Esophagus muscularis mucosa (tissue), 4 donors: Measurements from ENCODE around the gene HNRNPLL. TPM values are rescaled to one million over a fixed set of nuclear protein-coding genes. Genes with fewer than 3 reads are reported as not detected.

Source experiments
- DNase-seq: peaks from one replicate; pipeline ENCODE4 v3.0.0-alpha.2; 2017; ENCODE audit errors: extremely low spot score
- H3K27ac ChIP-seq, 4 donors: fragments of 200-600 bp; sonication (generic); replicated peaks in 1 of 4; 1 replicate in 3 of 4; 2 replicates in 1 of 4; pipeline ENCODE4 v1.5.1; 2016 to 2019; ENCODE audit warnings: mild to moderate bottlenecking in 1 of 4
- H3K27me3 ChIP-seq, 4 donors: fragments of 200-600 bp; sonication (generic); one replicate each; pipeline versions ENCODE4 v1.5.1 to v1.6.0; 2016 to 2019
- H3K36me3 ChIP-seq, 4 donors: fragments of 200-600 bp; sonication (generic); one replicate each; pipeline ENCODE4 v1.5.1; 2016 to 2019
- H3K4me1 ChIP-seq, 4 donors: fragments of 200-600 bp; sonication (generic); one replicate each; pipeline ENCODE4 v1.5.1; 2016 to 2019
- H3K4me3 ChIP-seq, 4 donors: fragments of 200-600 bp; sonication (generic); 1 replicate in 2 of 4; 2 replicates in 2 of 4; pipeline ENCODE4 v1.5.1; 2016 to 2019; ENCODE audit warnings: mild to moderate bottlenecking in 4 of 4, moderate library complexity in 1 of 4
- H3K9me3 ChIP-seq, 4 donors: fragments of 200-600 bp; sonication (generic); 1 replicate in 3 of 4; 2 replicates in 1 of 4; pipeline ENCODE4 v1.5.1; 2016 to 2019
- EP300 ChIP-seq: sonication (generic); formaldehyde crosslinking; IDR thresholded peaks from one replicate; pipeline ENCODE4 v1.6.1; 2017; ENCODE audit warnings: antibody characterized with exemption
- POLR2A ChIP-seq: fragments of 450-650 bp; IDR thresholded peaks from one replicate; pipeline ENCODE4 v1.6.1; 2017; ENCODE audit warnings: antibody characterized with exemption, moderate library complexity, mild to moderate bottlenecking, low read depth
- POLR2AphosphoS5 ChIP-seq, 2 donors: sonication (generic); formaldehyde crosslinking; IDR thresholded peaks; one replicate each; pipeline ENCODE4 v1.6.1; 2017; ENCODE audit warnings: antibody characterized with exemption in 2 of 2
- WGBS: methylation state at CpG from one replicate; pipeline ENCODE4 v1.1.5; 2018; 5-methylcytosine and 5-hydroxymethylcytosine counted together
- intact Hi-C: fragments of 100-400 bp; cut with DNase I; formaldehyde crosslinking; loops from one replicate; pipeline ENCODE4 v1.15.1; 2023
- total RNA-seq, 4 donors: library from RNA; depleted of rRNA; stranded (reverse); fragments of >200 nt; gene quantifications; one replicate each; pipeline versions ENCODE4 v1.1.0 to v1.2.1, GENCODE V29; 2016
- TF ChIP-seq, protein P1 (sequence below), 3 experiments: fragments of 200-600 bp in 2 of 3; fragments of 450-650 bp in 1 of 3; sonication (generic) in 2 of 3; IDR thresholded peaks; one replicate each; pipeline ENCODE4 v1.5.1; 2017 to 2019; ENCODE audit warnings: antibody characterized with exemption in 3 of 3, mild to moderate bottlenecking in 2 of 3, moderate library complexity in 1 of 3

HNRNPLL gene
- total RNA-seq, 4 donors from 2014 or later = 50.2 to 61.5 (median 54.0) TPM

DNA sequence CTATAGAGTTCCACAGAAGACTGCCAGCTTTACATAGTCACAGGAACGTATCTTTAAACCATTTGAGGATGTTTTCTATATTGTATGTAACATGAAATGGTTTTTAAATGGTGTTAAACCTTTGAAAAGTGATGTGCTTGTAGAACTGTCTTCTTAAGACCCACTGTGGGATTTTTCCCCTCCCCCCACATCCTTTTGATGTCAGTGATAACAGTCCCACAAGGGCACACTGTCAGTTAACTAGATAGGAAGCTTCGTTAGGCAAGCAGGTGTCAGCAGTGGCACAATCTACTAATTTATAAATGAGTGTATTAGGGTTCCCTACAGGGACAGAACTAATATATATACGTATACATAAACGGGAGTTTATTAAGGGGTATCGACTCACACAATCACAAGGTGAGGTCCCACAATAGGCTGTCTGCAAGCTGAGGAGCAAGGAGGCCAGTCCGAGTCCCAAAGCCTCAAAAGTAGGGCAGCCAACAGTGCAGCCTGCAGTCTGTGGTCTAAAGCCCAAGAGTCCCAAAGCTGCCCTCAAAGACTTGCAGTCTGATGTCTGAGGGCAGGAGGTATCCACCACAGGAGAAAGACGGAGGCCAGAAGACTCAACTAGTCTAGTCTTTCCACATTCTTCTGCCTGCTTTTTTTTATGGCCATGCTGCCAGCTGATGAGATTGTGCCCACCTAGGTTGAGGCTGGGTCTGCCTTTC is 23.8 kb upstream of the HNRNPLL start:
- H3K4me1 ChIP-seq = no peaks in the 10 kb centered on the region
- no peaks in the 10 kb centered on the region for H3K36me3 ChIP-seq
- no peaks in the 10 kb centered on the region for H3K27me3 ChIP-seq
- no peak overlapping the region for H3K4me3 ChIP-seq
- intact Hi-C loops = no loop called here
- no peak overlapping the region for H3K27ac ChIP-seq
- WGBS = 79% methylated on average over 7 of the region's 7 CpGs
- no peak for DNase-seq
- TF ChIP-seq, protein P1, sequence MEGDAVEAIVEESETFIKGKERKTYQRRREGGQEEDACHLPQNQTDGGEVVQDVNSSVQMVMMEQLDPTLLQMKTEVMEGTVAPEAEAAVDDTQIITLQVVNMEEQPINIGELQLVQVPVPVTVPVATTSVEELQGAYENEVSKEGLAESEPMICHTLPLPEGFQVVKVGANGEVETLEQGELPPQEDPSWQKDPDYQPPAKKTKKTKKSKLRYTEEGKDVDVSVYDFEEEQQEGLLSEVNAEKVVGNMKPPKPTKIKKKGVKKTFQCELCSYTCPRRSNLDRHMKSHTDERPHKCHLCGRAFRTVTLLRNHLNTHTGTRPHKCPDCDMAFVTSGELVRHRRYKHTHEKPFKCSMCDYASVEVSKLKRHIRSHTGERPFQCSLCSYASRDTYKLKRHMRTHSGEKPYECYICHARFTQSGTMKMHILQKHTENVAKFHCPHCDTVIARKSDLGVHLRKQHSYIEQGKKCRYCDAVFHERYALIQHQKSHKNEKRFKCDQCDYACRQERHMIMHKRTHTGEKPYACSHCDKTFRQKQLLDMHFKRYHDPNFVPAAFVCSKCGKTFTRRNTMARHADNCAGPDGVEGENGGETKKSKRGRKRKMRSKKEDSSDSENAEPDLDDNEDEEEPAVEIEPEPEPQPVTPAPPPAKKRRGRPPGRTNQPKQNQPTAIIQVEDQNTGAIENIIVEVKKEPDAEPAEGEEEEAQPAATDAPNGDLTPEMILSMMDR (IDR thresholded peaks at IDR 0.05) = no peak
- TF ChIP-seq POLR2A (no peak), EP300 (no peak), POLR2AphosphoS5 (IDR thresholded peaks at IDR 0.05) (no peak)
- peaks cover 0 to 6% (median 2%) of the 10 kb centered on the region in 4 donors for H3K9me3 ChIP-seq

DNA sequence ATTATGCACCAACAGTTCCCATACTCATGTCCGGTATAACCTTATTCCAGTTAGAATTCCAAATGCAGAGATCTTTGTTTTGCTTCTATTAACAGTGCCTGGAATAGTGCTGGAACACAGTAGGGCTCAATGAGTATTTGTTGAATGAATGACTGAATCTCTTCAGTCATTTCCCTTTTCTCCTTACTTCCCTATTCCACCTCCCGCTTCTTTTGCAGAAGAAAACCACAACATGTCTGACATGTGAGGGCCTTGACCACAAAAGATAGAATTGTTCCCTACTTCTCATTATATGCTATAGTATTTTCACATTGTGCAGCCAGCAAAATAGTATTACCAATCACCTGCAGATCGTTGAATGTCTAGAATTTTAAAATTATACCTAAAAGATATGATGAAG is 19.5 kb upstream of the HNRNPLL start:
- Histone ChIP-seq H3K4me3 (no peak overlapping the region), H3K36me3 (no peaks in the 10 kb centered on the region), H3K27ac (no peak overlapping the region), H3K9me3 (no peaks in the 10 kb centered on the region), H3K4me1 (peaks cover 11 to 17% (median 14%) of the 10 kb centered on the region in 4 donors), H3K27me3 (no peaks in the 10 kb centered on the region)
- TF ChIP-seq POLR2AphosphoS5 (IDR thresholded peaks at IDR 0.05) (no peak), POLR2A (no peak), EP300 (no peak)
- TF ChIP-seq, protein P1 (IDR thresholded peaks at IDR 0.05) = no peak
- no peak for DNase-seq
- intact Hi-C loops = no loop called here
- 85% methylated on average over 3 of the region's 3 CpGs for WGBS

DNA sequence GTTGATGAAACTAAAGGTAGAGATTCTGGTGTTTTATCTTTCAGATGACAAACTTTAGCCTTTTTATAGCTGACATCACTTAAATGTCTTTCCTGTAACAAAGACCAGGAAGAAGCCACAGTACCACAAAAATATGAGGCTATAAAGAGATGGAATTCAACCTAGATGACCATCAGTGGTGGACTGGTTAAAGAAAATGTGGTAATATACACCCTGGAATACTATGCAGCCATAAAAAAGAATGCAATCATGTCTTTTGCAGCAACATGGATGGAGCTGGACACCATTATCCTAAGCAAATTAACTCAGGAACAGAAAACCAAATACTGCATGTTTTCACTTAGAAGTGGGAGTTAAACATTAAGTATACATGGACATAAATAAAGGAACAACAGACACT is 18.3 kb upstream of the HNRNPLL start:
- TF ChIP-seq, protein P1 (IDR thresholded peaks at IDR 0.05) = no peak
- TF ChIP-seq EP300 (no peak), POLR2A (no peak), POLR2AphosphoS5 (IDR thresholded peaks at IDR 0.05) (no peak)
- Histone ChIP-seq H3K9me3 (no peaks in the 10 kb centered on the region), H3K4me1 (peaks cover 11 to 17% (median 14%) of the 10 kb centered on the region in 4 donors), H3K36me3 (no peaks in the 10 kb centered on the region), H3K27me3 (no peaks in the 10 kb centered on the region), H3K4me3 (no peak overlapping the region), H3K27ac (no peak overlapping the region)
- DNase-seq = no peak
- intact Hi-C loops = no loop called here

DNA sequence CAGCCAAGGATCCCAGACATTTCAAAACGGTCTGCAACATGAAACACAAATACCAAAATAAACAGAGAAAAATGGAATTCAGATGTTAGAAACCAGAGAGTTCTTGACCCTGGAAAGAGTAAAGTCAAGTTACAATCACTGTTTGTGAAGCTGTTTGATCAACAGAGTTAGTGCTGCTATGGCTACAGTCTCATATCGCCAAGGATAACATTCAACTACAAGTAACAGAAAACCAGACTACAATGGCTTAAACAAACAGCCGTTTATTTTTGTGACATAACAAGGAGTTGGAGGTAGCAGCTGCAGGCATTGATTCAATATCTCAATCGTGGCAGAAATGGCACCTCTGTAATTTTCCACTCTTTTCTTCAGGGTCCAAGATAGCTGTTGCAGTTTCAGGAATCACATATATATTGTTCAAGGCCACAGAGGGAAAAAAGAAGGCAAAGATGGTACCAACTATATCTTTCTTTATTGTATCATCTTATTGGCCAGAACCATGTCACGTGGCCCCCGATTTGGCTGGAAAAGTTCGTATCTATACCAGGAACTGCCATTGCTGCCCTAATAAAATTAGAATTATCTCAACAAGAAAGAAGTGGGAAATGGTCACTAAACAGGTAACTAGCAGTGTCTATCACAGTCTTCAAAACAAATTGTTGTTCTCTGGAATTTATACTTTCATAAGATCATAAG is 17.7 kb upstream of the HNRNPLL start:
- no peaks in the 10 kb centered on the region for H3K27me3 ChIP-seq
- H3K36me3 ChIP-seq = no peaks in the 10 kb centered on the region
- intact Hi-C loops = no loop called here
- H3K4me1 ChIP-seq = peaks cover 11 to 17% (median 14%) of the 10 kb centered on the region in 4 donors
- H3K9me3 ChIP-seq = no peaks in the 10 kb centered on the region
- H3K27ac ChIP-seq = no peak overlapping the region
- WGBS = 45% methylated on average over 7 of the region's 7 CpGs
- TF ChIP-seq, protein P1 (IDR thresholded peaks at IDR 0.05) = no peak
- TF ChIP-seq POLR2A (no peak), POLR2AphosphoS5 (IDR thresholded peaks at IDR 0.05) (no peak), EP300 (no peak)
- no peak for DNase-seq
- H3K4me3 ChIP-seq = no peak overlapping the region
